ENCODE data around the gene CATSPERB. TPM values are rescaled to one million over a fixed set of nuclear protein-coding genes. Genes with fewer than 3 reads are reported as not detected.
"Not testable (repeated sequence)": the region's sequence is repeated elsewhere in the genome, so short reads cannot be mapped to it uniquely, and the experiment has no call there.

Gene CATSPERB
- polyA plus RNA-seq, 1 donor (not counting 4 experiments of a cell fraction or from before 2014, with no cell fraction given) = 1.1 TPM

GRCh38 chr14:91536327-91536726 is 195.6 kb downstream of the CATSPERB start:
- dilution Hi-C loops (cut with MboI; ENCODE audit: extremely low pct_ligation_motif_present, low sequenced_read_pairs) = no loop called here
- FAIRE-seq = no peak
- H4K20me1 ChIP-seq (ENCODE audit: control insufficient read depth, extremely low read depth, insufficient read depth, low read length) = no peaks in the 10 kb centered on the region
- no peaks in the 10 kb centered on the region for H3K4me1 ChIP-seq (ENCODE audit: control insufficient read depth, extremely low read depth, insufficient read depth, low read length)
- H3K4me2 ChIP-seq (ENCODE audit: control insufficient read depth, extremely low read depth, insufficient read depth, low read depth, low read length) = no peak overlapping the region
- no peaks in the 10 kb centered on the region for H3K9me1 ChIP-seq (ENCODE audit: control insufficient read depth, extremely low read depth, insufficient read depth, low read length)
- no peak overlapping the region for H2AFZ ChIP-seq (ENCODE audit: control insufficient read depth, low read length)
- no peaks in the 10 kb centered on the region for H3K79me2 ChIP-seq (ENCODE audit: control insufficient read depth, insufficient read depth, low read length)
- H3K4me3 ChIP-seq (ENCODE audit: control insufficient read depth in 2 of 3, extremely low read depth in 1 of 3, insufficient read depth in 2 of 3, low read depth in 1 of 3, low read length in 3 of 3) = no peak overlapping the region
- no peak for TF ChIP-seq EZH2 (IDR thresholded peaks at IDR 0.05; ENCODE audit: low read length)
- no peaks in the 10 kb centered on the region for H3K36me3 ChIP-seq (ENCODE audit: control insufficient read depth in 2 of 2, extremely low read depth in 1 of 2, insufficient read depth in 2 of 2, low read length in 2 of 2)
- no peak overlapping the region for H3K27ac ChIP-seq (ENCODE audit: control insufficient read depth, insufficient read depth, low read length)
- no peaks in the 10 kb centered on the region for H3K27me3 ChIP-seq (ENCODE audit: control insufficient read depth, extremely low read depth, insufficient read depth, low read length)
- no peak for DNase-seq (ENCODE audit: low read depth, low spot score)
- no peaks in the 10 kb centered on the region for H3K9me3 ChIP-seq (ENCODE audit: control insufficient read depth, low read depth, low read length)
- H3K9ac ChIP-seq (ENCODE audit: control insufficient read depth, extremely low read depth, insufficient read depth, low read length) = no peak overlapping the region

GRCh38 chr14:91534059-91534458 is 197.8 kb downstream of the CATSPERB start:
- dilution Hi-C loops (cut with MboI; ENCODE audit: extremely low pct_ligation_motif_present, low sequenced_read_pairs); H3K79me2 ChIP-seq (ENCODE audit: control insufficient read depth, insufficient read depth, low read length); H3K9me1 ChIP-seq (ENCODE audit: control insufficient read depth, extremely low read depth, insufficient read depth, low read length); H2AFZ ChIP-seq (ENCODE audit: control insufficient read depth, low read length); DNase-seq (ENCODE audit: low read depth, low spot score); H3K36me3 ChIP-seq (ENCODE audit: control insufficient read depth in 2 of 2, extremely low read depth in 1 of 2, insufficient read depth in 2 of 2, low read length in 2 of 2); H3K4me2 ChIP-seq (ENCODE audit: control insufficient read depth, extremely low read depth, insufficient read depth, low read depth, low read length); H3K9me3 ChIP-seq (ENCODE audit: control insufficient read depth, low read depth, low read length); H3K27me3 ChIP-seq (ENCODE audit: control insufficient read depth, extremely low read depth, insufficient read depth, low read length); FAIRE-seq; H3K4me1 ChIP-seq (ENCODE audit: control insufficient read depth, extremely low read depth, insufficient read depth, low read length); H3K9ac ChIP-seq (ENCODE audit: control insufficient read depth, extremely low read depth, insufficient read depth, low read length); H4K20me1 ChIP-seq (ENCODE audit: control insufficient read depth, extremely low read depth, insufficient read depth, low read length); H3K27ac ChIP-seq (ENCODE audit: control insufficient read depth, insufficient read depth, low read length); H3K4me3 ChIP-seq (ENCODE audit: control insufficient read depth in 2 of 3, extremely low read depth in 1 of 3, insufficient read depth in 2 of 3, low read depth in 1 of 3, low read length in 3 of 3): not testable (repeated sequence)

GRCh38 chr14:91533623-91534022 is 198.3 kb downstream of the CATSPERB start:
- dilution Hi-C loops (cut with MboI; ENCODE audit: extremely low pct_ligation_motif_present, low sequenced_read_pairs) = no loop called here
- Histone ChIP-seq H3K36me3 (ENCODE audit: control insufficient read depth in 2 of 2, extremely low read depth in 1 of 2, insufficient read depth in 2 of 2, low read length in 2 of 2) (no peaks in the 10 kb centered on the region), H3K79me2 (ENCODE audit: control insufficient read depth, insufficient read depth, low read length) (no peaks in the 10 kb centered on the region), H3K9ac (ENCODE audit: control insufficient read depth, extremely low read depth, insufficient read depth, low read length) (no peak overlapping the region), H3K9me1 (ENCODE audit: control insufficient read depth, extremely low read depth, insufficient read depth, low read length) (no peaks in the 10 kb centered on the region), H3K4me3 (ENCODE audit: control insufficient read depth in 2 of 3, extremely low read depth in 1 of 3, insufficient read depth in 2 of 3, low read depth in 1 of 3, low read length in 3 of 3) (no peak overlapping the region), H2AFZ (ENCODE audit: control insufficient read depth, low read length) (no peak overlapping the region), H3K27ac (ENCODE audit: control insufficient read depth, insufficient read depth, low read length) (no peak overlapping the region), H3K27me3 (ENCODE audit: control insufficient read depth, extremely low read depth, insufficient read depth, low read length) (no peaks in the 10 kb centered on the region), H3K4me2 (ENCODE audit: control insufficient read depth, extremely low read depth, insufficient read depth, low read depth, low read length) (no peak overlapping the region), H3K4me1 (ENCODE audit: control insufficient read depth, extremely low read depth, insufficient read depth, low read length) (no peaks in the 10 kb centered on the region), H4K20me1 (ENCODE audit: control insufficient read depth, extremely low read depth, insufficient read depth, low read length) (no peaks in the 10 kb centered on the region), H3K9me3 (ENCODE audit: control insufficient read depth, low read depth, low read length) (no peaks in the 10 kb centered on the region)
- TF ChIP-seq CTCF (optimal IDR thresholded peaks at IDR 0.05 in 1 of 3, IDR thresholded peaks at IDR 0.05 in 1 of 3, conservative IDR thresholded peaks at IDR 0.05 in 1 of 3; ENCODE audit: extremely low read depth in 1 of 3, insufficient read depth in 2 of 3, low read length in 3 of 3) (no peak), EZH2 (IDR thresholded peaks at IDR 0.05; ENCODE audit: low read length) (no peak)
- FAIRE-seq = no peak
- DNase-seq (ENCODE audit: low read depth, low spot score) = no peak

Small RNA genes lying within 50 kb of the gene (small RNA-seq; reads per million reads assigned to genes)
- gene AL133373.1 (ENCODE audit: insufficient read length in 3 of 3, low read depth in 3 of 3, low replicate concordance in 1 of 3) (0 reads per million in 3 experiments), gene POLR3GP1 (ENCODE audit: insufficient read length in 3 of 3, low read depth in 3 of 3, low replicate concordance in 1 of 3) (0 reads per million in 3 experiments), gene RF00012 (ENCODE audit: insufficient read length in 3 of 3, low read depth in 3 of 3, low replicate concordance in 1 of 3) (0 reads per million in 3 experiments)

Other genes starting within 250 kb of the CATSPERB start
- 33.2 to 53.8 TPM (median 50.1 TPM) in 3 replicates for gene PPP4R3A, start 221.8 kb downstream of the CATSPERB start, polyA plus RNA-seq
- 12.5 to 22.6 TPM (median 15.6 TPM) in 3 replicates for gene TC2N, start 135.4 kb upstream of the CATSPERB start, polyA plus RNA-seq
- gene FBLN5, start 215.6 kb upstream of the CATSPERB start, polyA plus RNA-seq = 0.10 to 0.31 TPM (median 0.27 TPM) in 3 replicates

Measured in keratinocyte (primary cell).